Mesothelial cell of epicardium (in vitro differentiated cells): ENCODE results near the gene ARF3. TPM values are rescaled to one million over a fixed set of nuclear protein-coding genes. Genes with fewer than 3 reads are reported as not detected.

Experiments used
- DNase-seq, 2 experiments: peaks; one replicate each; pipeline ENCODE4 v3.0.0; 2021; ENCODE audit warnings: low spot score in 2 of 2; ENCODE audit not compliant: unreplicated experiment in 2 of 2
- H3K27ac Mint-ChIP-seq: 2 replicates; pipeline ENCODE4 v1.8.0; 2021; ENCODE audit warnings: mixed read lengths
- H3K27me3 Mint-ChIP-seq: 2 replicates; pipeline ENCODE4 v1.8.0; 2021; ENCODE audit warnings: low read depth, mixed read lengths
- H3K36me3 Mint-ChIP-seq: 2 replicates; pipeline ENCODE4 v1.8.0; 2021; ENCODE audit warnings: mixed read lengths
- H3K4me1 Mint-ChIP-seq: 2 replicates; pipeline ENCODE4 v1.8.0; 2021; ENCODE audit warnings: mixed read lengths
- H3K4me3 Mint-ChIP-seq: 2 replicates; pipeline ENCODE4 v1.8.0; 2021; ENCODE audit warnings: mild to moderate bottlenecking, moderate library complexity, mixed read lengths
- H3K9me3 Mint-ChIP-seq: 2 replicates; pipeline ENCODE4 v1.8.0; 2021; ENCODE audit warnings: mixed read lengths
- CTCF ChIP-seq: fragments of 200-600 bp; sonication (generic); IDR thresholded peaks from one replicate; pipeline ENCODE4 v1.5.0; 2021; ENCODE audit warnings: antibody characterized with exemption; ENCODE audit not compliant: unreplicated experiment
- total RNA-seq: library from RNA; stranded (reverse); gene quantifications from 3 replicates; pipeline ENCODE4 v1.2.1, GENCODE V29; 2021

Gene ARF3
- total RNA-seq = 123 to 125 TPM (median 125 TPM) in 3 replicates

GRCh38 chr12:48957141-48958048 lies at the start of gene ARF3:
TSS of gene ARF3 (minus strand) at chr12:48957487. CDS start at chr12:48941095, 16,392 bp downstream.
- no peaks in the 10 kb centered on the region for H3K36me3 Mint-ChIP-seq
- peaks cover 7% of the 10 kb centered on the region for H3K27me3 Mint-ChIP-seq
- peak within 1 kb of the TSS; percentile 97 for H3K4me3 Mint-ChIP-seq
- H3K4me1 Mint-ChIP-seq = peaks cover 17% of the 10 kb centered on the region
- peak within 1 kb of the TSS; percentile 98 for H3K27ac Mint-ChIP-seq
- no peaks in the 10 kb centered on the region for H3K9me3 Mint-ChIP-seq
- DNase-seq = peak; percentile 95 to 96
- no peak for TF ChIP-seq CTCF

DNA sequence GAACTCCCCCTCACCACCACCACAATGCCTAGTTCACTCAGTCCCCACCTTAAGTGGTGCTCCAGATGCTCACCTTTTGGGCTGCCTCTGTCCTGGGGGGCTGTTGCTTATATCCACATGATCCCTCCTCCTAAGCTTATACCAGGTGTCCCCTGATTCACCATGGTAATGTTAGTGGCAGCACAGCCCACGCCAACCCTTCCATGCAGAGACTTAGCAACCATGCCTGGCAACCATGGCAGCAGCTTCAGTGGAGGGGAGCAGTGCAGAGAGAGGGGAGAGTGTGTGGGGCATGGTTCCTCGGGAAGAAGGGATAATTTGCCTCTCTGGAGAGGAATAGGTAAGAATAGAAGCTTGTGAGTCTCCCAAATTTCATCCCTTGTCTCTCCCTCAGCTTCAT lies 43.1 kb upstream of the ARF3 start:
- peaks cover 15% of the 10 kb centered on the region for H3K4me1 Mint-ChIP-seq
- DNase-seq = no peak
- peaks cover 57% of the 10 kb centered on the region for H3K27me3 Mint-ChIP-seq
- H3K9me3 Mint-ChIP-seq = no peaks in the 10 kb centered on the region
- no peak for TF ChIP-seq CTCF
- peak overlapping the region; percentile 61 for H3K4me3 Mint-ChIP-seq
- no peak overlapping the region for H3K27ac Mint-ChIP-seq
- H3K36me3 Mint-ChIP-seq = peaks cover 30% of the 10 kb centered on the region

- Mint-ChIP-seq H3K9me3 (no peaks in the 10 kb centered on the region), H3K4me1 (peaks cover 18% of the 10 kb centered on the region), H3K4me3 (peak within 1 kb of the TSS; percentile 61), H3K27me3 (peaks cover 62% of the 10 kb centered on the region), H3K36me3 (peaks cover 24% of the 10 kb centered on the region), H3K27ac (no peak within 1 kb of the TSS)
- DNase-seq = peak in 1 of 2 experiments; percentile 53
- TF ChIP-seq CTCF = no peak
Observed at GRCh38 chr12:48999371-49000131, 42.3 kb upstream of the ARF3 start, which contains the start of gene DDN. TSS of gene DDN (minus strand) at chr12:48999375. CDS start at chr12:48999287, 88 bp downstream.

- no peak for TF ChIP-seq CTCF
- H3K4me3 Mint-ChIP-seq = peak overlapping the region; percentile 51
- no peak overlapping the region for H3K27ac Mint-ChIP-seq
- H3K4me1 Mint-ChIP-seq = peaks cover 18% of the 10 kb centered on the region
- peaks cover 20% of the 10 kb centered on the region for H3K36me3 Mint-ChIP-seq
- no peaks in the 10 kb centered on the region for H3K9me3 Mint-ChIP-seq
- no peak for DNase-seq
- peaks cover 70% of the 10 kb centered on the region for H3K27me3 Mint-ChIP-seq
Observed at GRCh38 chr12:48998497-48999353, 41.4 kb upstream of the ARF3 start.
